Kidney epithelial cell (primary cell): ENCODE data around the gene SYNE1. TPM values are rescaled to one million over a fixed set of nuclear protein-coding genes. Genes with fewer than 3 reads are reported as not detected.

Experiments used
- DNase-seq: peaks from one replicate; pipeline ENCODE4 v3.0.0-alpha.2; 2010; ENCODE audit warnings: low read depth
- H3K27me3 ChIP-seq: 2 replicates; pipeline ENCODE4 v1.6.0; 2011; ENCODE audit warnings: low read length; ENCODE audit not compliant: control insufficient read depth, insufficient read depth
- H3K36me3 ChIP-seq: 2 replicates; pipeline ENCODE4 v1.5.1; 2011; ENCODE audit warnings: low read length; ENCODE audit not compliant: control insufficient read depth, insufficient read depth
- H3K4me3 ChIP-seq: 2 replicates; pipeline ENCODE4 v1.5.1; 2011; ENCODE audit warnings: low read depth, mild to moderate bottlenecking, control low read depth, low read length
- CTCF ChIP-seq: IDR thresholded peaks from 2 replicates; pipeline ENCODE4 v1.5.1; 2011; ENCODE audit warnings: mild to moderate bottlenecking, moderate library complexity, low read length, control low read depth, inconsistent platforms; ENCODE audit not compliant: insufficient read depth, poor library complexity, severe bottlenecking
- total RNA-seq: library from RNA; depleted of rRNA; stranded (reverse); fragments of >200 nt; gene quantifications from 2 replicates; pipeline ENCODE4 v1.2.3, GENCODE V29; 2015

Gene SYNE1
- total RNA-seq, 1 donor from 2014 or later, result 43.1 TPM

GRCh38 chr6:152123076-152123475 is 514.1 kb downstream of the SYNE1 start:
- DNase-seq, result no peak
- H3K36me3 ChIP-seq, result no peaks in the 10 kb centered on the region
- H3K4me3 ChIP-seq, result no peak overlapping the region
- H3K27me3 ChIP-seq, result no peaks in the 10 kb centered on the region
- TF ChIP-seq CTCF, result no peak

- TF ChIP-seq CTCF, result no peak
Observed at GRCh38 chr6:152122434-152122833, 514.7 kb downstream of the SYNE1 start.

GRCh38 chr6:152121910-152122309 is 515.3 kb downstream of the SYNE1 start:
- Histone ChIP-seq H3K27me3 (no peaks in the 10 kb centered on the region), H3K4me3 (no peak overlapping the region), H3K36me3 (no peaks in the 10 kb centered on the region)
- no peak for TF ChIP-seq CTCF
- DNase-seq, result no peak

More at GRCh38 chr6:152122434-152122833, 514.7 kb downstream of the SYNE1 start:
- Histone ChIP-seq H3K4me3 (no peak overlapping the region), H3K27me3 (no peaks in the 10 kb centered on the region), H3K36me3 (no peaks in the 10 kb centered on the region)
- DNase-seq, result no peak

- no peaks in the 10 kb centered on the region for H3K36me3 ChIP-seq
- no peak overlapping the region for H3K4me3 ChIP-seq
- DNase-seq, result no peak
- no peaks in the 10 kb centered on the region for H3K27me3 ChIP-seq
- no peak for TF ChIP-seq CTCF
Observed at GRCh38 chr6:152119831-152120230, 517.3 kb downstream of the SYNE1 start.

GRCh38 chr6:152118678-152119077 is 518.5 kb downstream of the SYNE1 start:
- H3K36me3 ChIP-seq, result no peaks in the 10 kb centered on the region
- no peak for TF ChIP-seq CTCF
- no peak for DNase-seq
- no peak overlapping the region for H3K4me3 ChIP-seq
- no peaks in the 10 kb centered on the region for H3K27me3 ChIP-seq

GRCh38 chr6:152118224-152118623 is 518.9 kb downstream of the SYNE1 start:
- no peak for DNase-seq
- no peak overlapping the region for H3K4me3 ChIP-seq
- H3K27me3 ChIP-seq, result no peaks in the 10 kb centered on the region
- TF ChIP-seq CTCF, result no peak
- no peaks in the 10 kb centered on the region for H3K36me3 ChIP-seq
